Adrenal gland (tissue), 19 donors: ENCODE measurements around the gene DHRS13. TPM values are rescaled to one million over a fixed set of nuclear protein-coding genes. Genes with fewer than 3 reads are reported as not detected.

ENCODE experiments used
- DNase-seq, 7 donors: peaks; one replicate each; pipeline ENCODE4 v3.0.0-alpha.2; 2019 to 2020
- H3K27ac ChIP-seq, 5 donors: fragments of 200-600 bp; sonication (generic) in 4 of 5; 1 replicate in 3 of 5; 2 replicates in 2 of 5; pipeline versions ENCODE4 v1.5.1 to v1.8.0; 2016 to 2020; ENCODE audit warnings: mild to moderate bottlenecking in 1 of 5
- H3K27me3 ChIP-seq: fragments of 200-600 bp; 2 replicates; pipeline ENCODE4 v1.8.0; 2021
- H3K36me3 ChIP-seq, 2 donors: fragments of 200-600 bp; replicated peaks in 1 of 2; 1 replicate in 1 of 2; 2 replicates in 1 of 2; pipeline versions ENCODE4 v1.5.1 to v1.8.0; 2018 to 2022
- H3K4me1 ChIP-seq, 2 donors: fragments of 200-600 bp; replicated peaks in 1 of 2; 1 replicate in 1 of 2; 2 replicates in 1 of 2; pipeline versions ENCODE4 v1.5.1 to v1.8.0; 2018 to 2021
- H3K4me3 ChIP-seq, 4 donors: fragments of 200-600 bp; sonication (generic) in 3 of 4; one replicate each; pipeline ENCODE4 v1.5.1; 2016 to 2018
- H3K9me3 ChIP-seq, 3 donors: fragments of 200-600 bp; sonication (generic) in 1 of 3; replicated peaks in 1 of 3; 1 replicate in 2 of 3; 2 replicates in 1 of 3; pipeline versions ENCODE4 v1.5.1 to v1.8.0; 2016 to 2021
- CTCF ChIP-seq, 6 experiments: fragments of 450-650 bp in 4 of 6; fragments of 200-600 bp in 2 of 6; sonication (generic) in 1 of 6; IDR thresholded peaks; 1 replicate in 5 of 6; 2 replicates in 1 of 6; pipeline versions ENCODE4 v1.5.1 to v1.8.0; 2016 to 2021; ENCODE audit warnings: antibody characterized with exemption in 6 of 6, mild to moderate bottlenecking in 2 of 6, moderate library complexity in 1 of 6
- POLR2A ChIP-seq, 2 donors: fragments of 450-650 bp; IDR thresholded peaks; one replicate each; pipeline ENCODE4 v1.6.1; 2017; ENCODE audit warnings: antibody characterized with exemption in 2 of 2, mild to moderate bottlenecking in 2 of 2, moderate library complexity in 1 of 2
- WGBS, 4 donors: extraction: QIAGEN DNeasy Blood & Tissue Kit in 2 of 4; methylation state at CpG; one replicate each; pipeline versions ENCODE4 v1.1.5 to v1.1.7; 2013 to 2017; 5-methylcytosine and 5-hydroxymethylcytosine counted together
- intact Hi-C, 2 donors: fragments of 100-400 bp; cut with DNase I; formaldehyde crosslinking; loops; one replicate each; pipeline versions ENCODE4 v1.14.1 to v1.15.0; 2022 to 2023
- long read RNA-seq, 10 donors: library from polyadenylated mRNA in 3 of 10; unstranded in 2 of 10; stranded (forward) in 1 of 10; transcript quantifications; one replicate each; pipeline ENCODE4 v2.0.0 and lab custom pipeline, GENCODE V29; 2021 to 2026
- polyA plus RNA-seq, 3 donors: library from polyadenylated mRNA; stranded (reverse); fragments of 200-250 nt in 2 of 3; fragments of 350-450 nt in 1 of 3; fragmentation: Illumina TruSeq in 1 of 3; extraction: RNeasy Lipid Tissue Mini Kit (QIAGEN cat#74804) in 1 of 3; gene quantifications; one replicate each; pipeline ENCODE4 v1.2.3, GENCODE V29; 2013 to 2014
- total RNA-seq, 9 donors: library from RNA; depleted of rRNA in 4 of 9; stranded (reverse); fragments of >200 nt in 4 of 9; fragments of 120-200 nt in 1 of 9; fragmentation: NEBNext Ultra II Directional in 1 of 9; extraction: Animal tissue kit (Norgen Biotek cat#: 25700) in 1 of 9; gene quantifications; one replicate each; pipeline versions ENCODE4 v1.1.0 to v1.2.4, GENCODE V29; 2013 to 2023
- donor health status: healthy with polysubstance abuse.
- donor health status: Bipolar disorder and iron deficiency.
- donor health status: DM: yes; HTN: yes; CAD: no.
- donor health status: DM: no; HTN: no; CAD: no.
- donor health status: DM: no; HTN: no; CAD: no.
- donor health status: DM: yes; HTN: yes; CAD: no.

DHRS13 gene
- total RNA-seq (10 to 100 TPM in 8 of 9 donors, 1 to 10 TPM in 1; 4.4 to 23.5 (median 14.9) TPM), polyA plus RNA-seq (10 to 100 TPM in 2 of 3 donors, 1 to 10 TPM in 1; 8.9 to 15.4 (median 10.5) TPM)
- long read RNA-seq, donor 1, transcript DHRS13-201 (5 exons, 1,921 nt), result major isoform, 7 of 12 reads
- long read RNA-seq, donor 1, transcript DHRS13-202 (4 exons, 2,037 nt), result minor isoform, 5 of 12 reads
- long read RNA-seq, donor 1, partial matches to known transcripts, result 0 of 12 reads
- long read RNA-seq, donor 1, other reads (novel, unspliced or antisense), result 0 of 12 reads
- long read RNA-seq, donor 2, transcript DHRS13-201 (5 exons, 1,921 nt), result major isoform, 5 of 5 reads
- long read RNA-seq, donor 2, partial matches to known transcripts, result 0 of 5 reads
- long read RNA-seq, donor 2, other reads (novel, unspliced or antisense), result 0 of 5 reads
- long read RNA-seq, donor 3, transcript DHRS13-201 (5 exons, 1,921 nt), result major isoform, 5 of 5 reads
- long read RNA-seq, donor 3, partial matches to known transcripts, result 0 of 5 reads
- long read RNA-seq, donor 3, other reads (novel, unspliced or antisense), result 0 of 5 reads
- long read RNA-seq, donor 4, partial matches to known transcripts, result 0 of 5 reads
- long read RNA-seq, donor 4, other reads (novel, unspliced or antisense), result 0 of 5 reads
- long read RNA-seq, donor 5, transcript DHRS13-202 (4 exons, 2,037 nt), result minor isoform, 15 of 62 reads
- long read RNA-seq, donor 5, transcript DHRS13-201 (5 exons, 1,921 nt), result major isoform, 43 of 62 reads
- long read RNA-seq, donor 5, partial matches to known transcripts, result 3 of 62 reads
- long read RNA-seq, donor 5, other reads (novel, unspliced or antisense), result 1 of 62 reads
- long read RNA-seq, donor 6, partial matches to known transcripts, result 0 of 2 reads
- long read RNA-seq, donor 6, other reads (novel, unspliced or antisense), result 0 of 2 reads
- long read RNA-seq, donor 7, transcript DHRS13-201 (5 exons, 1,921 nt), result major isoform, 7 of 7 reads
- long read RNA-seq, donor 7, partial matches to known transcripts, result 0 of 7 reads
- long read RNA-seq, donor 7, other reads (novel, unspliced or antisense), result 0 of 7 reads
- long read RNA-seq, donor 8, transcript DHRS13-201 (5 exons, 1,921 nt), result major isoform, 19 of 20 reads
- long read RNA-seq, donor 8, partial matches to known transcripts, result 0 of 20 reads
- long read RNA-seq, donor 8, other reads (novel, unspliced or antisense), result 0 of 20 reads
- long read RNA-seq, donor 9, transcript DHRS13-201 (5 exons, 1,921 nt), result major isoform, 7 of 7 reads
- long read RNA-seq, donor 9, partial matches to known transcripts, result 0 of 7 reads
- long read RNA-seq, donor 9, other reads (novel, unspliced or antisense), result 0 of 7 reads
- long read RNA-seq, donor 10, transcript DHRS13-201 (5 exons, 1,921 nt), result major isoform, 9 of 10 reads
- long read RNA-seq, donor 10, partial matches to known transcripts, result 0 of 10 reads
- long read RNA-seq, donor 10, other reads (novel, unspliced or antisense), result 0 of 10 reads

GRCh38 chr17:28902819-28903545, at the start of gene DHRS13:
Gene DHRS13 (minus strand): TSS chr17:28903079. CDS start chr17:28902944, 135 bp downstream.
- intact Hi-C loops, result no loop called here
- 1 to 28% (median 1%) methylated on average over 2 to 55 of the region's 55 CpGs for WGBS, 4 donors

GRCh38 chr17:28951991-28952975, 49.4 kb upstream of the DHRS13 start:
- intact Hi-C loops, result no loop called here
- H3K27me3 ChIP-seq, result no peaks in the 10 kb centered on the region
- DNase-seq, result peak; percentile 95 to 100 (median 99)
- H3K9me3 ChIP-seq, result no peaks in the 10 kb centered on the region
- TF ChIP-seq POLR2A (IDR thresholded peaks at IDR 0.05) (peak; percentile 70 to 87), CTCF (IDR thresholded peaks at IDR 0.05) (no peak)
- peak overlapping the region; percentile 88 to 98 (median 93) for H3K27ac ChIP-seq
- H3K36me3 ChIP-seq, result no peaks in the 10 kb centered on the region
- 4 to 9% (median 5%) methylated on average over 21 to 36 of the region's 36 CpGs for WGBS, 4 donors
- H3K4me1 ChIP-seq, result peaks cover 10 to 25% of the 10 kb centered on the region in 2 donors
- peak overlapping the region; percentile 10 to 60 (median 38) for H3K4me3 ChIP-seq

More at GRCh38 chr17:28902819-28903545, at the start of gene DHRS13:
- Histone ChIP-seq H3K36me3 (peaks cover 0 to 22% of the 10 kb centered on the region in 2 donors), H3K4me3 (peak within 1 kb of the TSS in 2 of 4 donors; percentile 39 to 71), H3K9me3 (no peaks in the 10 kb centered on the region), H3K27me3 (no peaks in the 10 kb centered on the region), H3K4me1 (peaks cover 2 to 31% of the 10 kb centered on the region in 2 donors), H3K27ac (peak within 1 kb of the TSS; percentile 26 to 89 (median 72))
- peak; percentile 33 to 92 (median 72) for TF ChIP-seq CTCF (IDR thresholded peaks at IDR 0.05)
- TF ChIP-seq POLR2A (IDR thresholded peaks at IDR 0.05), result no peak
- peak; percentile 89 to 94 (median 91) for DNase-seq

- H3K9me3 ChIP-seq, result no peaks in the 10 kb centered on the region
- no peaks in the 10 kb centered on the region for H3K27me3 ChIP-seq
- TF ChIP-seq CTCF (IDR thresholded peaks at IDR 0.05) (no peak), POLR2A (IDR thresholded peaks at IDR 0.05) (peak; percentile 34 to 73)
- H3K4me1 ChIP-seq, result peaks cover 10 to 33% of the 10 kb centered on the region in 2 donors
- H3K4me3 ChIP-seq, result peak within 1 kb of the TSS; percentile 44 to 90 (median 66)
- H3K36me3 ChIP-seq, result no peaks in the 10 kb centered on the region
- intact Hi-C loops, result no loop called here
- 0 to 12% (median 0%) methylated on average over 2 to 51 of the region's 51 CpGs for WGBS, 4 donors
- peak; percentile 99 to 100 (median 100) for DNase-seq
- H3K27ac ChIP-seq, result peak within 1 kb of the TSS; percentile 88 to 98 (median 93)
Observed at GRCh38 chr17:28951428-28951990, 48.6 kb upstream of the DHRS13 start, which contains the start of gene PHF12. Gene PHF12 (minus strand): TSS chr17:28951518. CDS start chr17:28950960, 558 bp downstream.
